HuH-7.5 (cell line): ENCODE measurements around the gene HOXA6.

Experiments
- DNase-seq: peaks from one replicate; pipeline ENCODE4 v3.0.0; 2011; ENCODE audit warnings: low spot score

The HOXA6 gene

DNA sequence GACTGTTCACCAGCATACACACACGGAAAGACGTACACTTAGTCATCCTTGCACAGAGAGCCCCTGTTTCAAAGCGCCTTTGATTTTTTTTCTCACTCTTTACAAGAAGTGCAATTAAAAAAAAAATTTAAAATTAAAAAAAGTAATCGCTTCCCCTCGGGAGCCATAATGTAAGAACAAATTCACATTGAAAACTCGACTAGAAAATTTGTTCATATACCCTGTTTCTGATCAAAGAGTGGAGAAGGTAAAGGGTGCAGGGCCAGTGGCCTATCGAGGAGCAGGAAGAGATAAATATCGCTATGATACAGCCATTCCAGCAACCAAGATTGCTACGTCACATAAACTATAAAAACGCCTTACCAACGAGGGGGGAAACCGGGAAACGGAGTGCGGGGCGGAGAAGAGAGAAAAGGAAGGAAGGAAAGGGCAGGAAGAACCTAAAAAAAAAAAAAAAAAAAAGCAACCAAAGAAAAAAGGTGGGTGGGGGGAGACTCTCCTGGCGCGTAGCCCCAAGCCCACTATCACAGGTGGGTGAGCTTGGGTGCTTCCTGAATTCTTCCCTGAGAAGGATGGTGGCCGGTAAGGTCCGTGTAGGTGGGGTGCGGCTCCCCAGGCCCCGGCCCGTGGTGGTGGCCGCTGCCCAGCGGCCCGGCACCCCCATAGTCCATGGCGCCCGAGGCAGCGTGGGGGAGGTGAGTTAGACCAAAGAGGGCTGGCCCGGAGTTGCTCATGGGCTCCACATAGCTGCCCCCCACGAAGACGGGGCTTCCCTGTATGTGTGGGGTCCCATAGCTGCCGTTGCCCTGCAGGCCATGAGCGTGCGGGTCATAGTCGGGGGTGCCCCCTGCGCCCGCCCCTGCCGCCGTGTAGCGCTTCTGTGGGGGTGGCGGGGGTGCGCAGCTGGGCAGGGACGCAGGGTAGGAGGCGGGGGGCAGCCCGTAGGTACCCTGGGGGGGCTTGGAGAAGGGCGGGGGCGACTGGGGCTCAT, 39.9 kb downstream of the HOXA6 start:
- no peak for DNase-seq

- DNase-seq, result no peak
Measured at GRCh38 chr7:27106901-27107240, 40.7 kb downstream of the HOXA6 start.

DNA sequence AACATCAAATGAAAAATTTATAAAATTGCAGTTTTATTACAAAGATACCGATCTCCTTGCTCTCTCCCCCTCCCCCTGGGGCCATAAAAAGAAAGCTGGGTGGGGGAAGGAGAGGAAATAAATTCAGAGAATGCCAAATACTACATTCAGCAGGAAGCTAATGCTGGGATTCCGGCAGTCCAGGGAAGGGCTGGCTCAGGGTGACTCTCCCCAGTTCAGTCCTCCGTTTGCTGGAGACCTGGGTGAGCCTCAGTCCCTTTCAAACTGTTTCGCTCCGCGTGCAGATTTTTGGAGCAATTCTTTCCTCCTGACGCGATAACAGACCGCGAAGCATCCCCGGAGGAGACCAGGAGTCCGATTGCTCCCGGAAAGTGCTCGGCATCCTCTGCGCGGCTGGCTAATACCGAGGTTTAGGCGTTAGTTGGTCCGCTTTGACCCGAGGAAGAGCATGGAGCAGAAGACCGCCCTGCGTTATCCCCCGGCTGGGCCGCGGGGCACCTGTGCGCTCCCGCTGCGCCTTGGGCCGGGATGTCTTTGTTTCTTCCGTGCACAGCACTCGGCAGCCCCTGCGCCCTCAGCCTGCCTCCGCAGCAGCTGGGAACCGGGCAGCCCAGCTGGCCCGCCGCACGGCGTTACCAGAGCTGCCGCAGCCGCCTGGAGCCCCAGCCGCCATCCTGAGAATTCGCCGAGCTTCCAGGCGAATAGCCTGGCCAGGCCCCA, 41.2 kb downstream of the HOXA6 start:
- DNase-seq, result no peak

- no peak for DNase-seq
Measured at GRCh38 chr7:27105301-27106031, 42.1 kb downstream of the HOXA6 start.

DNA sequence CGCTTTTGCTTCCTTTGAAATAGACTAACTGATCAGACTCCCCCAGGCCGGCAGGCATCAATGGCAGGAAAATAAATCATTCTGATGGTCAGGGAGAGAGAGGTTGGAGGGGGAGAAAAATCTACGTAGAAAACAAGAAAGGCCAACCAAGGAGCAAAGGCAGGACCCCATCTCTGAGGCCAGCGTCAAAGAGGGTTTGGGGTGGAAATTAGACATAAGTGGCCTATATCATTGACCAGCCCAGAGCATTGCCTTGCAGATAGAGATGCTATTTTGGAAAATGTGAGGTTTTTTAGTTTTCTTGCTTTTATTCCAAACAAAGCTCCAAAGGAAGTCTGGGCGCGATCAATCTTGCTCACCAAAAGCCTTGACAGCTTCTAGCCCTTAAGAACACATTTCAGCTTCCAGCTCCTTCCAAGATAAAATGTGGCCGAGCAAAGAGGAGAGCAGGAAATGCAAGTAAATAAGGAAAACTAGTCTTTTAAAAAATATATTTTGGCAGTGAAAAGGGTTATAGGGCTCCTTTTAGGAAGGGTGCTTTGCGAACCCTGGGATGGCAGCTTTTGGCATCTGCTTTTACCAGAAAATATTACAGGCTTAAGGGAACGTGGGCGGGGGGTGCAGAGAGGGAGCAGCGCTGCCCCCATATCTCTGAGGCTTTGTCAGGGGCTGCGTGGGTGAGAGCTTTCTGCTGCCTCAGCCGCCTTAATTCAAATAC, 43.1 kb downstream of the HOXA6 start:
- DNase-seq, result no peak

DNA sequence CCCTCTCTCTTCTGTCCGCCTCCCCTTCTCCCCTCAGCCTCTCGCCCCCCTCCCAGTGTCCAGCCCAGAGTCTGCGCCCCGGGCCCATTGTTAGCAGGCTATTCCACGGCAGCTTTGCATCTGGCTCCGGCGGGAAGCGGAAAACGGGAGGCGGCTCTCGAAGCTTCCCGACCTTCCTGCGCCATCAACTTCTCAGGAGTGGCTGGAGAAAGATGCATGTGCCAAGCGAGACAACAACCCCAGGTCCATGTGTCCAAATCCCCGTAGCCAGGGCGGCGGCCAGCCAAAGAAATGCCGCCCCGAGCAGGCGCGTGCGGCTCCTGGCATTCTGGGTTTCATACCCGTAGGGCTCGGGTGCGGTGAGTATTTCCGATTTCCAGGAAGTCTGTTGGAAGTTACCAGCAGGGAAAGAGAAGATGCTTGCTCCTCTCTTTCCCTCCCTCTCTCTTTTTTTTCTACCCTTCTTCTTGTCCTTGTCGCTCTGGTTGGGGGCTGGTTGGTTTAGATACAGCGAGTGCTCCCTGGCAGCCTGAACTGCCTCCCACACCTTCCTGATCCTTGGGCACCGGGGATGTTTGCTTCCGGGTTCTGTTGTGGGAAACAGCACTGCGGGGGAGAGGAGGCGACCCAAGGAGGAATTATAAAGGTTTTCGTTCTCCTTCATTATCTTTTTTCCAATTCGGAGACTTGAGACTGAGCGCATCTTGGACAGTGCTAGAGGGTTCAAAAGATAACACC, 43.9 kb downstream of the HOXA6 start:
- no peak for DNase-seq

DNA sequence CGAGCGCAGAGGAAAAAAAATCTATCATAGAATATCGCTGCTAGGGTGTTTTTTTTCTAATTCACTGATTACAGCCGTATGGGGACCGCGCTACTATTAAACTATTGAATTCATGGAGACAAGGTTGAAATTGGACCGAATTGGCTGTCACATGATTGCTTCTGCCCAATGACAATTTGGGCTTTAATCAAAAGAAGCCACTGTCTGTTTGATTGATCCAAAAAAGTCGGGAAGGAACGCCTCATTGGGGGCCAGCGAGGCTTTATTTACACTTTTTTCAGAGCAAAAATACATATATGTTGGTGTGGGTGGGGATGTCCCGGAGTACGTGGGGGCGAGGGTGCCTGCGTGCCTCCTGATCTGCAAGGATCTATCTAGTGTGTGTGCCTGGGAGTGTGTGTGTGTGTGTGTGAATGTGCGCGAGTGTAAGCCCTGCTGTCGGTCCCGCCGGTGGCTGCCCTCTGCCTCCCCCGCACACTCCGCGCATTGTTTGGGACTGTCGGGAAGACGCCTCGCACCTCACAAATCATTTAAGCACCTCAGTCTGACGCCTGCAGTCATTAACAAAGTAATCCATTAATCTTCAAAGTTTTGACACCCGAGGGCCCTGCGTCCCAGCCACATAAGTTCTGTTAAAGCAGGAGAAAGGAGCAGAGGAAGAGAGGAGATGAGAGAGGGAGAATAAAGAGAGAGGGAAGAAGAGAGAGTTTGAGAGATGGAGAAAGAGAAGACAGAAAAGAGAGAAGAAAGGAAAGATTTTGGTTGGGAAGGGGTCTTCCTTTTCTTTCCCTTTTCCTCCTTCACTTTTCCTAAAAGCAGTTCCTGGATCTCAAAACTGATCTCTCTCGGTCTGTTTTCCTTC, 44.8 kb downstream of the HOXA6 start, which contains the start of gene HOXA2:
Gene HOXA2, minus strand, starts transcription at position 103 of the 862 bp plus-strand sequence. CDS start 183 bp downstream, outside the sequence.
- DNase-seq, result no peak

DNA sequence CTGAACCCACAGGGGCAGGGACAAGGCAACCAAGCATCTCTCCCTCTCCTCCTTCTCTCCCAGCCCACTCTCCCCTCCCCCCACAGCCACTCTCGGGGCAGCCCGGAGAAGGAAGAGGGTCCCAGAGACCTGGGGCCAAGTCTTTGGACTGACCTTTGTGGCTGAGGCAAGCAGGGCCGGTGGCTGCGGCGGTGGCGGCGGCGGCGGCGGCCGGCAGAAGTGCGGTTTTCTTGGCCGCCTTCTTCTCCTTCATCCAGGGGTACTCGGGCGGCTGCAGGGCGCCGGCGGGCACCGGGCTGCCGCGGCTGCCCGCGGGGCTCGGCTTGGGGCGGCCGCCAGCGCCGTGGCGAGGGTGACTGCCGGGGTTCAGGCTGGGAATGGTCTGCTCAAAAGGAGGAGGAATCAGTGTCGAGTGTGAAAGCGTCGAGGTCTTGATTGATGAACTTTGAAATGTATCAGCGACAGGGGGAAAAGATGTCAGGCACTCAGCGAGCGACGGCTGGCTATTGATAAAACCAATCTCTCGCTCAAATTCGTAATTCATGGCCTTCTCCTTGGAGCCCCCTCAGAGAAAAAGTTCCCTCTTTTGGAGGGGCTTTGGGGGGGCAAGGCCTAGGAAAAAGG, 45.5 kb downstream of the HOXA6 start:
- no peak for DNase-seq

DNA sequence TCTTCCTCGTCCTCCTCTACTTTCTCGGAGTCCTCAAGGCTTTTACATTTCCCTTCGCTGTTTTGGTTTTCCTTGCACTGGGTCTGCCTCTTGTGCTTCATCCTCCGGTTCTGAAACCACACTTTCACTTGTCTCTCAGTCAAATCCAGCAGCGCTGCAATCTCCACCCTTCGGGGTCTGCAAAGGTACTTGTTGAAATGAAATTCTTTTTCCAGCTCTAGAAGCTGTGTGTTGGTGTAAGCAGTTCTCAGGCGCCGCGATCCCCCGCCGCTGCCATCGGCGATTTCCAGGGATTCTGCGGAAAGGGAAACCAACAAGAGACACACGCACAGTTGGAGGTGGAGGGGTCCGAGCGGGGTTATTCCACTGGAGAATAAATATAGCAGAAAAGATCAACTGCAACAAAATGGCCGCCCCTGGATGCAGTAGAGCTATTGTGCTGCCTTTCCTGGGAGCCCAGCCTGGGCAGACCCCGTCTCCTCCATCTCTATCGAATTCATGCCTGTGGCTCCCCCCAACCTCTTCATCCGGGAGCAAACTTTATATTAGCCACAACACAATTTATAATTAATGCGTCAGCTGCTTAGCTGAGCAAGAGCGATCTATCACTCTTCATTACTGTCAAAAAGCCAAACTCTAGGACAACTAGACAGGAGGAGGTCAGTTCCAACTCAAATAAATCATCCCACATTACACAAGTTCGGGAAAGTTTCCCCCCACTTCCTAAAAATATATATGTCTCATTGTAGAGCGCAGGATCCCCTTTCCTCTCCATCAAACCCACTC, 46.2 kb downstream of the HOXA6 start:
- no peak for DNase-seq

DNA sequence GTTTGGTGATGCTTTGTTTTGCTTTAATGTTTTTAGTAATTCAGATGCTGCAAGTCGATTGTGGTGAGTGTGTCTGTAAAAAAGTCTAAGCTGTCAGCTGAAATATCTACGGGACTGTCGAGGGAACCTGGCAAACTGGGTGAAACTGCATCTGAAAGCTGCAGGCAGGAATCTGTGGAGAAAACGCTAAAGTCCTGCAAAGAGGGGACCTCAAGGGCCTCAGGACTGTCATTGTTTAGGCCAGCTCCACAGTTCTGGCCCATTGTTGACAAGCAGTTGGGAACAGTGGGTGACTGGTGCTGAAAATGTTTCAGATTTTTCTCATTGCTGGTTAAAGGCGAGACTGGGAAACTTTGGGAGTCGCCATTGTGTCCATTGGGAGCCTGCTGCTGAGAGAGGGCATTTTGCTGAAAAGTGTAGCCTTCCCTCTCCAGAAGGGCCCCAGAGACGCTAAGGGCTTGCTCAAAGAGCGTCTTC, 46.8 kb downstream of the HOXA6 start:
- no peak for DNase-seq

- no peak for DNase-seq
Measured at GRCh38 chr7:27099453-27100370, 47.9 kb downstream of the HOXA6 start.

DNA sequence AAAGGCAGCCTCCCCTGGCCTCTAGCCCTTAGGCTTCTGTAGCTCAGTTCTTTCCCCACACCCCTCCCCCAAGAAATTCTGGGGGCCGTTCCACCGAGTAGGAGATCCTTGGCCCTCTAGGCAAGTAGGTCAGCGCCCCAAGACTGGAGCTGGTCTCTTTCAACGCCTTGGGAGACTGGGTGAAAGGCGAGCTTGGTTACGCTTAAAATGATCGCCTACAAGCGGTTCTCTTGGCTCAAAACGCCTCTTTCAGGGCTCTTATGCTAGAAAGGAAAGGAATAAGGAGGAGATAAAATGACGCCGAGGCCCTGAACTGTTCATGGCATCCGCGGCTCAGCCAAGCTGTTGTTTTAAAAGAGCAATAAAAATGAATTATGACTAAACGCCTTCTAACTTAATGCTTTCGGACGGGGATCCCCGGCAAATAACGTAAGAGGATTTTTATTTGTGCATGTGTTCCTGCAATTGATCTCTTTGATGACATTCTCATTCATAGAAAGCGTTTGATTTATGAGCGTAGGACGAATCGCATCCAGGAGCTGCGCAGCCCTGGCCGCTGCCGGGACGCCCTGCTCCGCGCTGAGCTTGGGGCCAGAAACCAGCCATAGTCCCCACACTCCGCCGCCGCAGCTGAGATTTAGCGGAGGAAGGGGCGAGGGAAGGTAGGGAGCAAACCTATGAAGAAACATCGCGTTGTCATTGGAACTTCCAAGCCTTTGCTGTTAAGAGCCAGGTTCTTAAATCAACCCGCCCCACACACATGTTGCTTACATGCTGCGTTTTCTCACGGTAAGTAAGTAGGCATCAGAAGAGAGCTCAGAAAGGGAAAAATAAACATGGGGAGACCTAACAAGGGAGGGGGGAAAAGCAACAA, 48.8 kb downstream of the HOXA6 start:
- no peak for DNase-seq

DNA sequence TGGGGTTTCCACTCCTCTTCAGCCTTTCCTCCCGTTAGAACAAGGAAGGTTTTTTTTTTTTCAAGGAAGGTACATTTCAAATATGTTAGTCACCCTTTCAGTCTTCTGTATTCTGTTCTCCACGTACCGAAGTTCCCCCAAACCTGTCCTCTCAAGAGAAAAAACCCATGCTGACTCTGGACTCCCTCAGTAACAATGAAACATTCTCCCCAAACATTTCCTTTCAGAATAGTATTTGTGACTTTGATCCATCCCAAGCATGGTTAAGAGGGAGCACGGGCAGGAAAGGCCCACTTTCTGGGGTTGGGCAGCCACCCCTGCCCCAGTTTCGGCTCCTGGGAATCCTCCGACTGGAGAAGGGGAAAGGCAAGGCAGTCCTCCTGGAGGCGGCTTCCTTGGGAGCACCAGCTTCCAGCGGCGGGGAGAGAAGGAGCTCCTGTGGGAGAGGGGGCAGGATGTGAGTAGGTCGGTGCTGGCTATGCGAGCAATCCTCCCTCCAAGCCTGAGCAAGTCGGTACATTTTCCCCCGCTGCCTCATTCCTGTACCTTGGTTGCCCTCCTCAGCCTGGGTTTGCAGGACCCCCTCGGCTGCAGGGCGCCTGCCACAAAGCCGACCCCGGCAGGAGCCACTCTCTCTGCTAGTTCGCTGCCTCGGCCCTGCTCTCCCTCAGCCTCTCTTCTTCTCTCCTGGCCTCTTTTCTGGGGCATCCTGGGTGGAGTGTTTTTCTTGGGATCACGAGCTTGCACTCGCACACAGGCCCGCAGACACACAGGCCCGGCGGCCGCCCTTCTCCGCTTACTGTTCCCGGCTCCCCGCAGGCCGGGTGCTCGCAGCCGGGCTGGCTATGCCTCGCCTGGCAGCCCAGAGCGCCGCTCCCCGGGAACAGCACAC, 49.6 kb downstream of the HOXA6 start:
- DNase-seq, result no peak

DNA sequence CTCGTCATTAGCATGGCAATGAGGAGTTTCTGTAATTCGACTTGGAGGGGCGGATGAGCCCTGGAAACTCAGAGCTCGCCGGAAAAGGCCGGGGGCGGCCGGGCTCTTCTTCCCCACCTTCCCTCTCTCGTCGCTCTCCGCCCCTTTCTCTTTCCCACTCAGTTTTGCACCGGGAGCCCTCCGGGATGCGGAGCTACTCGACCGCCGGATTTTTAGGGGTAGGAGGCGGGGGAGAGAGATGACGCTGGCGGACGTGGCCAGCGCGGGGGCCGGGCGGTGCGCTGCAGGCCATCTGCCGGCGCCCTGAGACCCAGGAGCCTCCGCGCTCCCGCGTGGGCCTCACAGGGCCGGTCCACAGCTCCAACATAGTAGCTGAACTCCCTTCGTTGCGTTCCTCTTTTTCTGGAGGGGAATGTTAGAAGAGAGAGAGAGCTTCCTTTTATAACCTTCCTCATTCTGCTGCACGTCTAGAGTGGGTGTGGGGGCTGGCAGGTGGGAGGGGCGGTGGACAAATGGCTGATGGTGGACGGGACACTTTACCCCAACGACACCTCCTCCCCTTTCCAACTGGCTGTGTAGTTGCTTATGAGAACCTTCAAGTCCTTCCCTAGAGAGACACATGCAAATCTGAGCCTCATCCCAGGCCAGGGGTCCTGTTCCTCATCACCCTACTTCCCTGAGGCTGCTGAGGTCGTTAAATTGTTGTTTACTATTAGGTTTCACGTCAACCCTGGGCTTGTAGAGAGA, 50.6 kb downstream of the HOXA6 start:
- DNase-seq, result no peak
